HepG2 (cell line): Measurements from ENCODE around the gene ERF. TPM values are rescaled to one million over a fixed set of nuclear protein-coding genes. Genes with fewer than 3 reads are reported as not detected.

Experiments
- ARID2 ChIP-seq: sonication (generic); formaldehyde crosslinking; IDR thresholded peaks from 2 replicates; pipeline ENCODE4 v1.8.1; 2022; ENCODE audit warnings: mild to moderate bottlenecking, missing genetic modification reagents, borderline replicate concordance
- ARID4A ChIP-seq: sonication (generic); formaldehyde crosslinking; IDR thresholded peaks from 2 replicates; pipeline ENCODE4 v1.5.0; 2020; ENCODE audit warnings: mild to moderate bottlenecking, missing genetic modification reagents, borderline replicate concordance
- ATF1 ChIP-seq: IDR thresholded peaks from 2 replicates; pipeline ENCODE4 v1.6.1; 2016; ENCODE audit warnings: mild to moderate bottlenecking, control low read depth
- CCAR2 ChIP-seq: fragments of 200-400 bp; formaldehyde crosslinking; optimal IDR thresholded peaks from 2 replicates; pipeline ENCODE3; 2018; ENCODE audit warnings: low read depth, mild to moderate bottlenecking, low read length, moderate library complexity
- HMG20A ChIP-seq: IDR thresholded peaks from 2 replicates; pipeline ENCODE4 v1.6.1; 2016; ENCODE audit warnings: borderline replicate concordance
- HMGA1 ChIP-seq: sonication (generic); formaldehyde crosslinking; conservative IDR thresholded peaks from 2 replicates; pipeline ENCODE4 v1.4.0; 2020; ENCODE audit warnings: missing genetic modification reagents
- IRF2 ChIP-seq: IDR thresholded peaks from 2 replicates; pipeline ENCODE4 v1.6.1; 2018; ENCODE audit warnings: missing genetic modification reagents, missing compliant biosample characterization
- IRX3 ChIP-seq: sonication (generic); formaldehyde crosslinking; IDR thresholded peaks from 2 replicates; pipeline ENCODE4 v1.8.1; 2023; ENCODE audit warnings: mild to moderate bottlenecking, low read depth, missing genetic modification reagents, borderline replicate concordance
- MTA1 ChIP-seq: sonication (generic); formaldehyde crosslinking; IDR thresholded peaks from 2 replicates; pipeline ENCODE4 v1.4.0; 2020; ENCODE audit warnings: missing genetic modification reagents, mild to moderate bottlenecking, borderline replicate concordance
- NFIB ChIP-seq: sonication (generic); formaldehyde crosslinking; IDR thresholded peaks from 2 replicates; pipeline ENCODE4 v1.9.0; 2021; ENCODE audit warnings: missing genetic modification reagents, mild to moderate bottlenecking, borderline replicate concordance
- NFYC ChIP-seq: IDR thresholded peaks from 2 replicates; pipeline ENCODE4 v1.6.1; 2016; ENCODE audit warnings: missing genetic modification reagents, missing compliant biosample characterization
- RARA ChIP-seq: IDR thresholded peaks from 2 replicates; pipeline ENCODE4 v1.6.1; 2016; ENCODE audit warnings: missing genetic modification reagents, missing compliant biosample characterization
- REPIN1 ChIP-seq: sonication (generic); formaldehyde crosslinking; IDR thresholded peaks from 2 replicates; pipeline ENCODE4 v1.8.0; 2022; ENCODE audit warnings: missing genetic modification reagents, low read depth, mild to moderate bottlenecking, borderline replicate concordance
- STAG1 ChIP-seq: sonication (generic); formaldehyde crosslinking; IDR thresholded peaks from 2 replicates; pipeline ENCODE4 v1.4.0; 2020; ENCODE audit warnings: missing genetic modification reagents
- SUZ12 ChIP-seq: fragments of 150-350 bp; IDR thresholded peaks from 2 replicates; pipeline ENCODE4 v1.6.1; 2014; ENCODE audit warnings: low read depth, low read length
- ZFP82 ChIP-seq: sonication (generic); formaldehyde crosslinking; IDR thresholded peaks from 2 replicates; pipeline ENCODE4 v1.5.1; 2020; ENCODE audit warnings: mild to moderate bottlenecking, missing genetic modification reagents, borderline replicate concordance
- ZFX ChIP-seq: sonication (generic); formaldehyde crosslinking; IDR thresholded peaks from 2 replicates; pipeline ENCODE4 v1.4.0; 2020; ENCODE audit warnings: mild to moderate bottlenecking, low read depth, missing genetic modification reagents, moderate library complexity
- ZKSCAN8 ChIP-seq: IDR thresholded peaks from 2 replicates; pipeline ENCODE4 v1.6.1; 2016; ENCODE audit warnings: borderline replicate concordance, missing genetic modification reagents, missing compliant biosample characterization
- ZMAT3 ChIP-seq: sonication (generic); formaldehyde crosslinking; conservative IDR thresholded peaks from 2 replicates; pipeline ENCODE4 v1.7.0; 2021; ENCODE audit warnings: missing genetic modification reagents
- ZNF468 ChIP-seq: sonication (generic); formaldehyde crosslinking; IDR thresholded peaks from 2 replicates; pipeline ENCODE4 v1.8.0; 2022; ENCODE audit warnings: mild to moderate bottlenecking, moderate library complexity, missing genetic modification reagents
- polyA plus RNA-seq, 8 experiments: library from polyadenylated mRNA; depleted of rRNA in 3 of 8; stranded (reverse) in 7 of 8; unstranded in 1 of 8; fragments of >200 nt; fragmentation: Illumina TruSeq in 4 of 8; extraction: Trizol in 4 of 8; gene quantifications; 2 replicates each; pipeline versions ENCODE4 v1.2.1 to v1.2.3, GENCODE V29; 2011 to 2016; ENCODE audit warnings: low read depth in 4 of 8, missing spikeins in 1 of 8, mixed read lengths in 1 of 8; ENCODE audit not compliant: insufficient read depth in 1 of 8
- total RNA-seq, 5 experiments: library from RNA; depleted of rRNA; stranded (reverse); fragments of >200 nt; fragmentation: Illumina TruSeq; extraction: Trizol; gene quantifications; 2 replicates each; pipeline ENCODE4 v1.2.3, GENCODE V29; 2016; ENCODE audit warnings: low read depth in 1 of 5
- TF ChIP-seq, protein P1 (sequence below): sonication (generic); formaldehyde crosslinking; IDR thresholded peaks from 2 replicates; pipeline ENCODE4 v1.4.0; 2020; ENCODE audit warnings: mild to moderate bottlenecking, missing genetic modification reagents, borderline replicate concordance
- TF ChIP-seq, protein P2 (sequence below): sonication (generic); formaldehyde crosslinking; IDR thresholded peaks from 2 replicates; pipeline ENCODE4 v1.4.0; 2020; ENCODE audit warnings: missing genetic modification reagents

ERF gene
- total and polyA plus RNA-seq, 2 of the 13 experiments (the other 11 are each of a cell fraction or from before 2014, with no cell fraction given) = 67.1 to 69.9 TPM

GRCh38 chr19:42216653-42217519, 38.0 kb downstream of the ERF start (continued):
- TF ChIP-seq REPIN1 (no peak), ARID4A (no peak; the same call in 1 of the 2 replicates), ARID2 (no peak), NFYC (no peak), SUZ12 (no peak), ZFX (CRISPR knock-in tag) (no peak; the same call in 1 of the 2 replicates), ZFP82 (CRISPR knock-in tag) (no peak), HMGA1 (CRISPR knock-in tag) (no peak), ZMAT3 (no peak), MTA1 (CRISPR knock-in tag) (no peak), NFIB (CRISPR knock-in tag) (no peak), CCAR2 (no peak), ATF1 (CRISPR knock-in tag) (no peak), ZKSCAN8 (no peak), IRX3 (CRISPR knock-in tag) (no peak), STAG1 (CRISPR knock-in tag) (no peak), ZNF468 (CRISPR knock-in tag) (no peak), HMG20A (CRISPR knock-in tag) (no peak), RARA (CRISPR knock-in tag) (no peak), IRF2 (CRISPR knock-in tag) (no peak)
- TF ChIP-seq, protein P1, sequence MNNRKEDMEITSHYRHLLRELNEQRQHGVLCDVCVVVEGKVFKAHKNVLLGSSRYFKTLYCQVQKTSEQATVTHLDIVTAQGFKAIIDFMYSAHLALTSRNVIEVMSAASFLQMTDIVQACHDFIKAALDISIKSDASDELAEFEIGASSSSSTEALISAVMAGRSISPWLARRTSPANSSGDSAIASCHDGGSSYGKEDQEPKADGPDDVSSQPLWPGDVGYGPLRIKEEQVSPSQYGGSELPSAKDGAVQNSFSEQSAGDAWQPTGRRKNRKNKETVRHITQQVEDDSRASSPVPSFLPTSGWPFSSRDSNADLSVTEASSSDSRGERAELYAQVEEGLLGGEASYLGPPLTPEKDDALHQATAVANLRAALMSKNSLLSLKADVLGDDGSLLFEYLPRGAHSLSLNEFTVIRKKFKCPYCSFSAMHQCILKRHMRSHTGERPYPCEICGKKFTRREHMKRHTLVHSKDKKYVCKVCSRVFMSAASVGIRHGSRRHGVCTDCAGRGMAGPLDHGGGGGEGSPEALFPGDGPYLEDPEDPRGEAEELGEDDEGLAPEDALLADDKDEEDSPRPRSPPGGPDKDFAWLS = no peak
- TF ChIP-seq, protein P2, sequence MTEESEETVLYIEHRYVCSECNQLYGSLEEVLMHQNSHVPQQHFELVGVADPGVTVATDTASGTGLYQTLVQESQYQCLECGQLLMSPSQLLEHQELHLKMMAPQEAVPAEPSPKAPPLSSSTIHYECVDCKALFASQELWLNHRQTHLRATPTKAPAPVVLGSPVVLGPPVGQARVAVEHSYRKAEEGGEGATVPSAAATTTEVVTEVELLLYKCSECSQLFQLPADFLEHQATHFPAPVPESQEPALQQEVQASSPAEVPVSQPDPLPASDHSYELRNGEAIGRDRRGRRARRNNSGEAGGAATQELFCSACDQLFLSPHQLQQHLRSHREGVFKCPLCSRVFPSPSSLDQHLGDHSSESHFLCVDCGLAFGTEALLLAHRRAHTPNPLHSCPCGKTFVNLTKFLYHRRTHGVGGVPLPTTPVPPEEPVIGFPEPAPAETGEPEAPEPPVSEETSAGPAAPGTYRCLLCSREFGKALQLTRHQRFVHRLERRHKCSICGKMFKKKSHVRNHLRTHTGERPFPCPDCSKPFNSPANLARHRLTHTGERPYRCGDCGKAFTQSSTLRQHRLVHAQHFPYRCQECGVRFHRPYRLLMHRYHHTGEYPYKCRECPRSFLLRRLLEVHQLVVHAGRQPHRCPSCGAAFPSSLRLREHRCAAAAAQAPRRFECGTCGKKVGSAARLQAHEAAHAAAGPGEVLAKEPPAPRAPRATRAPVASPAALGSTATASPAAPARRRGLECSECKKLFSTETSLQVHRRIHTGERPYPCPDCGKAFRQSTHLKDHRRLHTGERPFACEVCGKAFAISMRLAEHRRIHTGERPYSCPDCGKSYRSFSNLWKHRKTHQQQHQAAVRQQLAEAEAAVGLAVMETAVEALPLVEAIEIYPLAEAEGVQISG (CRISPR knock-in tag) = 0 out of 2 replicates have a peak, but pooled peaks have one; percentile 33
